Kidney epithelial cell (primary cell): ENCODE results near the gene FAM229A. TPM values are rescaled to one million over a fixed set of nuclear protein-coding genes. Genes with fewer than 3 reads are reported as not detected.

Source experiments
- DNase-seq: peaks from one replicate; pipeline ENCODE4 v3.0.0-alpha.2; 2010; ENCODE audit warnings: low read depth
- H3K27me3 ChIP-seq: 2 replicates; pipeline ENCODE4 v1.6.0; 2011; ENCODE audit warnings: low read length; ENCODE audit not compliant: control insufficient read depth, insufficient read depth
- H3K36me3 ChIP-seq: 2 replicates; pipeline ENCODE4 v1.5.1; 2011; ENCODE audit warnings: low read length; ENCODE audit not compliant: control insufficient read depth, insufficient read depth
- H3K4me3 ChIP-seq: 2 replicates; pipeline ENCODE4 v1.5.1; 2011; ENCODE audit warnings: low read depth, mild to moderate bottlenecking, control low read depth, low read length
- CTCF ChIP-seq: IDR thresholded peaks from 2 replicates; pipeline ENCODE4 v1.5.1; 2011; ENCODE audit warnings: mild to moderate bottlenecking, moderate library complexity, low read length, control low read depth, inconsistent platforms; ENCODE audit not compliant: insufficient read depth, poor library complexity, severe bottlenecking
- total RNA-seq: library from RNA; depleted of rRNA; stranded (reverse); fragments of >200 nt; gene quantifications from 2 replicates; pipeline ENCODE4 v1.2.3, GENCODE V29; 2015

Gene FAM229A
- total RNA-seq, 1 donor from 2014 or later = 7.5 TPM

- Histone ChIP-seq H3K4me3 (peak overlapping the region; percentile 85), H3K27me3 (no peaks in the 10 kb centered on the region), H3K36me3 (peaks cover 2% of the 10 kb centered on the region)
- no peak for DNase-seq
- no peak for TF ChIP-seq CTCF
These were observed 27.9 kb downstream of the FAM229A start for GRCh38 chr1:32334274-32334861.

- DNase-seq = no peak
- Histone ChIP-seq H3K4me3 (no peak overlapping the region), H3K36me3 (peaks cover 2% of the 10 kb centered on the region), H3K27me3 (no peaks in the 10 kb centered on the region)
- no peak for TF ChIP-seq CTCF
These were observed 28.9 kb downstream of the FAM229A start for GRCh38 chr1:32333251-32333963.

- no peak for DNase-seq
- Histone ChIP-seq H3K27me3 (no peaks in the 10 kb centered on the region), H3K36me3 (peaks cover 2% of the 10 kb centered on the region), H3K4me3 (no peak overlapping the region)
- TF ChIP-seq CTCF = no peak
These were observed 29.8 kb downstream of the FAM229A start for GRCh38 chr1:32332290-32333079.

GRCh38 chr1:32331549-32331948 lies 30.7 kb downstream of the FAM229A start:
- no peak overlapping the region for H3K4me3 ChIP-seq
- no peaks in the 10 kb centered on the region for H3K27me3 ChIP-seq
- H3K36me3 ChIP-seq = peaks cover 4% of the 10 kb centered on the region
- no peak for TF ChIP-seq CTCF
- no peak for DNase-seq

- no peak overlapping the region for H3K4me3 ChIP-seq
- peaks cover 4% of the 10 kb centered on the region for H3K36me3 ChIP-seq
- H3K27me3 ChIP-seq = no peaks in the 10 kb centered on the region
- TF ChIP-seq CTCF = no peak
- no peak for DNase-seq
These were observed 31.6 kb downstream of the FAM229A start for GRCh38 chr1:32330558-32331151.
